ENCODE results near the gene MELTF.

The MELTF gene

DNA sequence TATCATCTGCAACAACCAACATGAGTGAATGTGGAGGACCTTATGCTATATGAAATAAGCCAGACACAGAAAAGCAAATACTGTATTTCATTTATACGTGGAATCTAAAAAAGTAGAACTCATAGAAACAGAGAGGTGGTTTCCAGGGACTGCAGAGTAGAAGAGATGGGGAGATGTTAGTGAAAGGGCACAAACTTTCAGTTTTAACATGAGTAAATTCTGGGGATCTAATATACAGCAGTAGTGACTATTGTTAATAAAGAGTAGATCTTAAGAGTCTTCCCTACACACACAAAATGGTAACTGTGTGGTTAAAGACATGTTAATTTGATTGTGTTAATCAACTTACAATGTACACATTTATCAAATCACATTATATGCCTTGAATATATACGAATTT lies 20.9 kb upstream of the MELTF start:
- Histone ChIP-seq H3K27ac (no peak overlapping the region), H3K9me3 (ENCODE audit: severe bottlenecking) (no peaks in the 10 kb centered on the region), H3K4me3 (ENCODE audit: low read depth, low read length) (no peak overlapping the region), H3K27me3 (ENCODE audit: insufficient read depth, low read depth, severe bottlenecking) (no peaks in the 10 kb centered on the region), H3K36me3 (no peaks in the 10 kb centered on the region; the same call in none of the 2 replicates)
- DNase-seq: no peak
- TF ChIP-seq, protein P1, sequence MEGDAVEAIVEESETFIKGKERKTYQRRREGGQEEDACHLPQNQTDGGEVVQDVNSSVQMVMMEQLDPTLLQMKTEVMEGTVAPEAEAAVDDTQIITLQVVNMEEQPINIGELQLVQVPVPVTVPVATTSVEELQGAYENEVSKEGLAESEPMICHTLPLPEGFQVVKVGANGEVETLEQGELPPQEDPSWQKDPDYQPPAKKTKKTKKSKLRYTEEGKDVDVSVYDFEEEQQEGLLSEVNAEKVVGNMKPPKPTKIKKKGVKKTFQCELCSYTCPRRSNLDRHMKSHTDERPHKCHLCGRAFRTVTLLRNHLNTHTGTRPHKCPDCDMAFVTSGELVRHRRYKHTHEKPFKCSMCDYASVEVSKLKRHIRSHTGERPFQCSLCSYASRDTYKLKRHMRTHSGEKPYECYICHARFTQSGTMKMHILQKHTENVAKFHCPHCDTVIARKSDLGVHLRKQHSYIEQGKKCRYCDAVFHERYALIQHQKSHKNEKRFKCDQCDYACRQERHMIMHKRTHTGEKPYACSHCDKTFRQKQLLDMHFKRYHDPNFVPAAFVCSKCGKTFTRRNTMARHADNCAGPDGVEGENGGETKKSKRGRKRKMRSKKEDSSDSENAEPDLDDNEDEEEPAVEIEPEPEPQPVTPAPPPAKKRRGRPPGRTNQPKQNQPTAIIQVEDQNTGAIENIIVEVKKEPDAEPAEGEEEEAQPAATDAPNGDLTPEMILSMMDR (IDR thresholded peaks at IDR 0.05; ENCODE audit: low read depth, low read length): no peak

DNA sequence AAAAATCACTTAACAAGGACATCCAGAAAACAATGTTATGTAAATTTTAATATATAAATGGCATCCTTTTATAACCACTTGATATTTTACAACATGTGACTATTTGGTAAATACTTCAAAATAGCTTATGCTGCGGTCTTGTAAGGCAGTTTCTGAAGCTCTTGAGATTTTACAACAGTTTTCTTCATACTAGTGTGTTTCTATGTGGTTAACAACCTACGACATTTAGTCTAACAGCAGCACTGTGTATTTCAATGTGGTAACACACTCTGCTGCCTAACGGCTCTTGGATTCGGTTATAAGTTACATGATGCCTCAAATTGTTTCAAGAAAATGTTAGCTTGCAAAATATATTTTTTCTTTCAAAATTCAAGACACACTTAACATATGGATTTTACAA lies 12.9 kb upstream of the MELTF start:
- H3K36me3 ChIP-seq: no peaks in the 10 kb centered on the region
- H3K9me3 ChIP-seq (ENCODE audit: severe bottlenecking): no peaks in the 10 kb centered on the region
- H3K27ac ChIP-seq: no peak overlapping the region
- H3K4me3 ChIP-seq (ENCODE audit: low read depth, low read length): no peak overlapping the region
- TF ChIP-seq, protein P1 (IDR thresholded peaks at IDR 0.05; ENCODE audit: low read depth, low read length): no peak
- no peaks in the 10 kb centered on the region for H3K27me3 ChIP-seq (ENCODE audit: insufficient read depth, low read depth, severe bottlenecking)
- DNase-seq: no peak

DNA sequence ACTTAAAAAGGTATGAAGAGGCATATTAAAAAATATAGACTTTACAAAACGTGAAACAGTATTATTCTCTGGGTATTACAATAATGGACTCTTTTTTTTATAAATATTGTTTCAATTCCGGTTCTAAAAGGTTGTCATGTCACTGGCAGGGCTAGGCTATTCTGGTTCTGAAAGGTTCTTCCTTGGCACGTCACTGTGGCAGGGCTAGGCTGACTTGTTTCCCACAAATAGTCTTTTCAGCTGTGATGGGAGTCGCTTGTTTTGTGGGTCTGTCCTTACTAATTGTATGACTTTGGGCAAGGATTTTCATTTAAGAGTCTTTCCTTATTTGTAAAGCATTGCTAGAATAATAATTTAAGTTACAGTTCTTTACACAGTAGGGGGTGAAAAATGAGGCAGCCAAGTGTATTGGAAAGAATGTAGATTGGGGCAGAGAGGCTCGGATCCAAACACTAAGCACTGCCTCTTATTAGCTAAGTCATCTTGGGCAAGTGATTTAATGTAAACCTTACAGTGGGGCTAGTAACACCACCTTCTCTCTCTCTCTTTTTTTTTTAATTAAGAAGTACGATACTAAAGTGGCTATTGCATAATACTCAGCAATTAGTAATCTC lies 12.4 kb upstream of the MELTF start:
- no peak overlapping the region for H3K27ac ChIP-seq
- H3K4me3 ChIP-seq (ENCODE audit: low read depth, low read length): no peak overlapping the region
- H3K36me3 ChIP-seq: no peaks in the 10 kb centered on the region
- H3K27me3 ChIP-seq (ENCODE audit: insufficient read depth, low read depth, severe bottlenecking): no peaks in the 10 kb centered on the region
- TF ChIP-seq, protein P1 (IDR thresholded peaks at IDR 0.05; ENCODE audit: low read depth, low read length): no peak
- no peak for DNase-seq
- no peaks in the 10 kb centered on the region for H3K9me3 ChIP-seq (ENCODE audit: severe bottlenecking)

DNA sequence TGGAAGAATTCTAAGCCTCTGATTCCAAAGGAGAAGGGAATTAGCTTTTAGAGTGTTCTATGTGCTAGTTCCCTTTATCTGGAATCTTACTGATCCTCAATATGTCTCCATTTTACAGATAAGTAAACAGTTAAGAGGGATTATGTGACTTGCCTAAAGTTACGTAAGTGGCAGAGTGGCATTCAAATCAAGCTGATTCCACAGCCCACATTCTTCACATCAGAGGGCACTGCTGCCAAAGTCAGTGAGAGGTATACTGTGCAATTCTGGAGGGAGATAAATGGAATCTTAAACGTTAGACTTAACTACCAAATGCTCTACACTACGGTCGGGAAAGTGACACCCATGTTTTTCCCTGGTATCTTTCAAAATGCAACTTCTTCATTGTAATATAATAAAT lies 11.0 kb upstream of the MELTF start:
- TF ChIP-seq, protein P1 (IDR thresholded peaks at IDR 0.05; ENCODE audit: low read depth, low read length): no peak
- Histone ChIP-seq H3K36me3 (no peaks in the 10 kb centered on the region), H3K9me3 (ENCODE audit: severe bottlenecking) (no peaks in the 10 kb centered on the region), H3K4me3 (ENCODE audit: low read depth, low read length) (no peak overlapping the region), H3K27ac (no peak overlapping the region), H3K27me3 (ENCODE audit: insufficient read depth, low read depth, severe bottlenecking) (no peaks in the 10 kb centered on the region)
- DNase-seq: no peak

DNA sequence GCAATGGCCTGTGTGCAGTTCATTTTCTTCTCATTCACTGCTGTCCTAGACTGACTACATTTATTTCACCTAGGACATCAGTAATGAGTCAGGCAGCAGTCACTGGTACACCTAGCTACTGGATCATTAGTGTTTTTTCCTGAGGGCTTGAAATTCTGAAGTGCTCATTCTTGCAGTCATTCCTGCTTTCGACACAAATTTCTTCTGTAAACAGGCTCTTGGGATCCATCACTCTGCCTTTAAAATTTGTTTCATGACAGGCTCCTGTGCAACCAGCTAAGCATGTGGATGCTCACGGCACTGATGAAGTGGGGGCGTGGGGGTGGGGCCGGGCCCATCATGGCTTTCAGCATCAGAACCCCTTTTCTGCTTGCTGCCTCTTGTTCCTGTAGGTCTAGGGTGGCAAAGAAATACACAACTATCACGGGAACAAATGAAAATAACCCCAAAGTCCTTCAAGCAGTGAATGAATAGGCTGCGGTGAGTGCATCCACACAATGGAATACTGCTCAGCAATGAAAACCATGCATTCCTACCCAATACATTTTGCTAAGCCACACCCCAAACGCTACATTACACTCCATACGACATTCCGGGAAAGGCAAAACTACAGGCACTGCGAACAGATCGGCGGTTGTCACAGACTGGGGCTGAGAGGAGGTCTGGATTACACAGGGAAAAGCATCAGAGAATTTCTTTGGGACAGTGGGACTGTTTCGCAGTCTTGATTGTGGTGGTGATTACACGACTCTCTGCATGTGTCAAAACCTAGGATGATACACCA lies 9.3 kb upstream of the MELTF start:
- no peak for DNase-seq
- TF ChIP-seq, protein P1 (IDR thresholded peaks at IDR 0.05; ENCODE audit: low read depth, low read length): no peak
- no peak overlapping the region for H3K4me3 ChIP-seq (ENCODE audit: low read depth, low read length)

More for the DNA sequence above, 9.3 kb upstream of the MELTF start:
- Histone ChIP-seq H3K27ac (no peak overlapping the region), H3K27me3 (ENCODE audit: insufficient read depth, low read depth, severe bottlenecking) (no peaks in the 10 kb centered on the region), H3K36me3 (no peaks in the 10 kb centered on the region), H3K9me3 (ENCODE audit: severe bottlenecking) (no peaks in the 10 kb centered on the region)

All from WERI-Rb-1 (cell line).